ENCODE measurements around the gene THBS4. TPM values are rescaled to one million over a fixed set of nuclear protein-coding genes. Genes with fewer than 3 reads are reported as not detected.

The THBS4 gene
- total RNA-seq: 1.5 TPM

- DNase-seq (ENCODE audit: low spot score): no peak
Observed at GRCh38 chr5:80034962-80035821, at the start of gene THBS4. Gene THBS4, plus strand, starts transcription at chr5:80035348. Its CDS starts 190 bp downstream, at chr5:80035538.

- DNase-seq (ENCODE audit: low spot score): no peak
Observed at GRCh38 chr5:79986260-79986659, 48.9 kb upstream of the THBS4 start.

DNA sequence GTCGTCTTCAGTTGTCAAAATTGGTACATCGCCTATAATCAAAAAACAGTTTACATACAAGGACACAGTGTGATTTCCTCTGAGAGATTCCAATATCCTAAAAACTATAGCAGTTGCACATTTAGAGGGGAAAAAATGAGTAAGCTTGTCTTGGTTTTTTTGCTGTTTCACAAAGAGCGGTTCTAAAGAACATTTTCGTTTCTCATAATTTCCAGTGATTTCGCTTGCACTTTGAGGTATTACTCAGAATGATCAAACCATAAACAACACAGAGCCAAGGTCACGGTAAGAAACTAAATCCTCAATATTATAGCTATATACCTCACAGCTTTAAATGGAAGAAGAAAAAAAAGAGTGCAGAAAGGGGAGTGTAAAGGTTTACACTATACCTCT lies 44.9 kb upstream of the THBS4 start:
- no peak for DNase-seq (ENCODE audit: low spot score)

DNA sequence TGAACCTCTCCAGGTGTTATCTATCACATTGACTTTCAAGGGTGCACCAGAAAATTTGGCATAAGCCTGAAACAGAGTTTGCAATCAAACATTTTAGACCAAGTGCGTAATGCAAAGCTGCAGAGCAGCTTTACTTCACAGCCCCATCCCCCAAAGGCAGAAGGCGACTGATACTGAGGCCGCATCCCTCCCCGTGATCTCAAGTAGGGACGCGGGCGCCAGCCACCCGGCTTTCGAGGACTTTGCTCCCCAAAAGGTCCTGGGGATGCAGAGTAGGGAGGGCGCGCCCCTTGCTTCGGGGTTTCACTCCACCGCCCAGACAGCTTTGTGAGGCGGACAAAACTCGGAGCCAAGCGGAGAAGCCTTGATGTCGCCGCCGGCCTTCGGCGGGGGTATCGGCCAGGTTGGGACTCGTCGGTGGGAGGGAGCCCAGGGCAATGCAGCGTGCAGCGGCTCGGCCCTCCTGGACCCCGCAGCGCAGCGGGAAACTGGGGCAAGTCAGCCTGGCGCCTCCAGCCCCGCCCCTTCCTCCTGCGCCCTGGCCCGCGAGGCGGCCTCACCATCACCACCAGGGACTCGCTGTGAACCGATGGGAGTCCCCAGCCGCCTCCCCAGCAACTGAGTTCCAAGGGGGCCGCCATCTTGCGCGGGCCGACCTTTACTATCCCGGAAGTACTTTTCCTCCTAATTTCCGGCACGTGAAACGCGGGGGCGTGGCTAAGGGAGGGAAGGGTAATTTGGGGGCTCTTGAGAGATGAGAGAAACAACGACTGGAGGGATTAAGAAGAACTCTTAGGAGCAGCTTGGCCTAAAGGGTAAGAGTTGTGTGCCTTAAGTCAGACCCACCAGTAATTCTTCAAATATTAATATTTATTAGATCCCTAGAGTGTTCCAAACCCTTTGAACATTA lies 44.3 kb upstream of the THBS4 start, which contains the start of gene MTX3:
Gene MTX3, minus strand, starts transcription at position 665 of the 910 bp plus-strand sequence. Its CDS starts 24 bp downstream, at position 641.
- DNase-seq (ENCODE audit: low spot score): peak; percentile 84

DNA sequence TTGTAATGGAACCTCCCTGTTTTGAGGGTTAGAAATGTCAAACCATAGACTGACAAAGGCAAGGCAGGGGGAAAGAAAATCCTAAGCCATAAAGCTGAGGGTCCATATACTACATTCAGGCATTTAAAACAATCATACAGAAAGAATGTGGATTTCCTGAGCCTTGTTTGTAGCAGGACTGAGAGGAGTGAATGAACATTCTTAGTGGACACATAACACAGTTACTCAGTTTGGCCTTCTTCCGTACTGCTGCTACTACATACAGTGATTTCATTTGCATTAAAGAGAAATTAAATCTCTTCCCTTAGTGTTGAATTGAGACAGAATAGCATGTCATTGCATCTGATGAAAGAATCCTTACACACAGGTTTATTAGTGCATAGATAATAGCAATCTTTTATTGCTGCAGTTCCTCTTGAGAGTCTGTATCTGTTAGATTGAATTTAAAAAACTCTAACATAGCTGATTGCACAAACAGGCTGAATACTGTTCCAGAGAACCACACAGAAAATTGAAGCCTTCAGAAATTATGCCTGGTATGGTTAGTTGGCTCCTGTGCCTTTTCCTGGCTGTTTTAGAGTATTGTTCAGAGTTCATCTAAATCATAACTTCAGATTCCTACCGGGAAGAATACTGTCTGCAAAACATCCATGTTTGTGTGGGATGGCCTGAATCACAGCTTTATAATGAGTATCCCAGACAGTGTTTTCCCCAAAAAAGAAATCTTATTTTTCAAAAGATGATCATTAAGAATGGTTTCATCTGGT lies 42.1 kb upstream of the THBS4 start:
- no peak for DNase-seq (ENCODE audit: low spot score)

DNA sequence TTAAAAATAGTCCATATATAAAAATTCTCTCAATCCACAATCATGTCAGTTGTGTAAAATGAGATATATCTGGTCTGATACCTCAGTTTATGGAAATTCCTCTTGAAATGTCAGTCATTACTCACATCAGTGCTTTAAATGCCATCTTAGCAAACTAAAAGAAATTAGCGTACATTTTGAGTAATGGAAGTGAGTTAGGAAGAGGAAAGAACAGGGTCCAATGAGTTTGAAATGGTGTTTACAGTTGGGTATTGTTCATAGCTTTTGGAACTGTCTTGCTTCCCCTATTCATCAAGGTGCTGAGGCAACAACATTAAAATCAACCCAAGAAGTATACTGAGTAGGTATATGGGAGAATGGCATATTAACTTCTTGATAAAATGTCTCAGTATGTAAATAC lies 35.4 kb upstream of the THBS4 start:
- no peak for DNase-seq (ENCODE audit: low spot score)

DNA sequence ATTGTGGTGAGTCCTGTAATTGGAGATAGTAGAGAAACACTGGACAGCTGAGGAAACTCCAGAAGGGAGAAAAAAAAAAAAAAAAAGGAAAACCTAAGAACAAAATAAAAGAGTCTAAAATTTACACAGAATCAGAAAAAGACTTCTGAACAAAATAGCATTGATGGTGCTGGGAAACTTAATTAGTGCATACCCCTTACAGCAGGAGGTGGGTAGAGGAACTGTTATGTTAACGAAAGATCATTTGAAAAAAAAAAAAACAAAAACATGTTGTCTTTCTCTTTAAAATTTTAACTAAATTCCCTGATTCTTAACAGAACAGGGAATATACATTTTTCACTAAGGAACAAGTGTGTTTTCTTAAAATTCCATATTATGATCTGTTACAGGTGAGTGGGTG lies 32.5 kb upstream of the THBS4 start:
- no peak for DNase-seq (ENCODE audit: low spot score)

GRCh38 chr5:80008995-80009765 lies 26.0 kb upstream of the THBS4 start:
- no peak for DNase-seq (ENCODE audit: low spot score)

GRCh38 chr5:80010754-80011392 lies 24.3 kb upstream of the THBS4 start:
- no peak for DNase-seq (ENCODE audit: low spot score)

DNA sequence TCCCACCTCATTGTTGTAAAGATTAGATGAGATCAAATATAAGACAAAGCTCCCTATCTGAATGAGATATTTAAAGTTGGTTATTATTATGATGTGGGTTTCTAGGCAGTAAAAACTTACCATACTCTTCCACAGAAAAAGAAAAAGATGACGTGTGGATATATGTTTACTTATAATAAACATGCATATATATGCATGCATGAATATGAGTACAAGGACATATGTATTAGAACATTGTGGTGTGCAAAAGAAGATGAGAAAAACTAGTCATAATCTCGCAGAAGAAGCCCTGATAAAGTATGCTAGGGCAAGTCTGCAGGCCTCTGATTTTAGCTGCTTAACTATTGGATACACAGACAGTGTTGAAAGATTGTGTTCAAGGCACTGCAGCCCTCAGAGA lies 10.1 kb upstream of the THBS4 start:
- DNase-seq (ENCODE audit: low spot score): no peak

DNA sequence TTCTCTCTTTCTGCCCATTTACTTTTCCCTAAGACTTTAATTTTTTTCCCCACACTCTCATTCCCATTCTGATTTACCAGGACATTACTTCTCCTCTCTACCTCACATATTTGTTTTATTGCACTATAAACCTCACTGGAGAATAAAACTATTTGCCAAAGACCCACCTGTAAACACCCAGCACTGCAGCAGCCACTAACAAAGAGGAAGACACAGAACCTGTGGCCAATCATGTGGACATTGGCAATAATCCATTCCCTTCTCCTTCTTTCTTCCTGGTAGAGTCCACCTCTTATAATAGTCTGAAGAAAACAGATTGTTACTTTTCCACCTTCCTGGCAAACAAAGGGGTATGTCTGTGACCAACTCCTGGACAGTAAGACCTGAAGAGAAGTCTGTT lies 8.3 kb upstream of the THBS4 start:
- no peak for DNase-seq (ENCODE audit: low spot score)

DNA sequence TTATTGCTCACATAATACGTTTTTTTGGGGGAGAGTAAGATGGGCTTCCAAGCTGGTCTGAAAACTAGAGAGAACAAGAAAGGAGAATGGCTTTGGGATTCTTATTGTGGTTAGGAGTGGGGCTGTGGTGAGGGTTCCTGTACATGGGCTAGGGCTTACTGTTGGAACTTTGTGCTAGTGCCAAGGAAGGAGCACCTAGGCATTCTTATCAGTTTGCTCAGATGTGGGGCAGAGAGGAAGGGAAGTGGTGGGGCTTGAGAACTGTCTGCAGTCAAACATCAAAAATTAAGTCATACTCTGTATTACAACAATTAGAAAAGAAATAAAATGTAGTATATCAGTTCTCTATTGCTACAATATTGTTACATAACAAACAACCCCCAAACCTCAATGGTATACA lies 4.0 kb upstream of the THBS4 start:
- no peak for DNase-seq (ENCODE audit: low spot score)

GRCh38 chr5:80033513-80033912 lies 1.6 kb upstream of the THBS4 start:
- DNase-seq (ENCODE audit: low spot score): no peak

DNA sequence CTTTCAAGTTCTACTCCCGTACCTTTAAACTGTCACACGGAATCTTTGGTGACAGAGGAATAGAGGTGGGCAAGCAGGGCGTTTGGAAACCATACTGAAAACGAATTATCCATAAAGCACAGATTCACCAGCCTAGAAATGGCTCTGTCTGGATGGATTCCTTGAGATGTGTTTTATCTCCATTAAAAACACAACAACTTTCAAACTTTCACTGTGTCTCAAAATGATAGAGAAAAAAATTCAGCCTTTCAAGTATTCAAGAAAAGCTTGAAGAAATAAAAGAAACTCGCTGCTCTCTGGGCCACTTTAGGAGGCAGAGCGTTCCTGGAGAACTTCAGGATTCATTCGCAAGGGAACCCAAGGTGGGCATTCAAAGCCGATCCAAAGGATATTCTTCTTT lies 589 bp upstream of the THBS4 start:
- no peak for DNase-seq (ENCODE audit: low spot score)

DNA sequence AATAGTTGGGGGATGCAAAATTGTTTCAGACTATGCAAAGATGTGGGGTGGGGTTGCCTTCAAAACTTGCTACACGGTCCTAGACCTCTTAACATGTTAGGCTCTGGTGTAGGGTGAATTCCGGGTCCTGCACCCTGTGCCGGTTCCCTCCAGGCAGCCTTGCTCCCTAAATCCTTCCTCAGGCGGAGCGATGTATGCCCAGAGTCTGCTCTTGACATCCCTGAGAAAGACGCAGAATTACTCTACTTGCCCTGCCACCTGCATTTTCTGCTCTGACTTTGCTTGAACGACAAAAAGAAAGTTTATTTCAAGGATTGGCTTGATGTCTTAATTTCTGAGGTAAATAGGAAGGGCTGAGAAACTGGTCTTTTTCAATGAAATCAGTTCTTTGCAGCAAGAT lies 691 bp downstream of the THBS4 start:
- no peak for DNase-seq (ENCODE audit: low spot score)

DNA sequence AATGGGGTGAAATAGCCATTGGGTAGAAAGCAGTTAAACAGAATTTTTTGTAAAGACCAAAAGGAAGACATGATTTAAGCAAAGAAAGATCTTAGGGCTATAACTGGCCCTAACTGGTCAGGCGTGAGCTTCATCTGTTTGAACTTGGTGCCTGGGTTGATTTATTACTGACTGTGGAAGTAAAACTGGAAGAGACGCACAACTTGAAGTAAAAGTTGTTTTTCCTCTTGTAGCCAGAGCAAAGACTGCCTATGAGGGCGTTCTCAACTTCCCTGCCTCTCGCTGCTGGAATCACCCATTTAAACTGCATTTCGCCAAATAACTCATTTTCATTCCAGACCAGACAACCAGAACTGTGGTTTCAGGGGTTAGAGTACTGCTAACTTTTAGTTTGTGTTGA lies 1.5 kb downstream of the THBS4 start:
- no peak for DNase-seq (ENCODE audit: low spot score)

GRCh38 chr5:80037366-80037765 lies 2.2 kb downstream of the THBS4 start:
- DNase-seq (ENCODE audit: low spot score): no peak

DNA sequence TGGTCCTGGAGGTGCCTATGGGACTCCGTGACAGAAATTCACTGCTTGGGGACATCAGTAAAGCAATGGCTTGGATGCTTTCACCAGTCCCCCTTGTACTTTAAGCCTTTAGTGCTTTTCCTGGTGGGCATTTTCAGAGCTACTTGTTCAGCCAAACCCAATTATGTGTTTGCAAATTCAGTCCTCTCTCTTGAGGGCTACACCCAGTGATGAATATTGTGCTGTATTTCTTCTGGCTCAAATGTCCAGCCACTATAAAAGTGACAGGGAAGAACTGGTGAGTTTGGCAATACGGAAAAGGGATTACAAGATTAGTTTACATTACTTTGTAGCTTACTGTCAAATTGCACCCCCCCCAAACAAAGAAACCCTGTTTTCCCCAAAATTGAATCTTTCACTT lies 4.5 kb downstream of the THBS4 start:
- DNase-seq (ENCODE audit: low spot score): no peak

DNA sequence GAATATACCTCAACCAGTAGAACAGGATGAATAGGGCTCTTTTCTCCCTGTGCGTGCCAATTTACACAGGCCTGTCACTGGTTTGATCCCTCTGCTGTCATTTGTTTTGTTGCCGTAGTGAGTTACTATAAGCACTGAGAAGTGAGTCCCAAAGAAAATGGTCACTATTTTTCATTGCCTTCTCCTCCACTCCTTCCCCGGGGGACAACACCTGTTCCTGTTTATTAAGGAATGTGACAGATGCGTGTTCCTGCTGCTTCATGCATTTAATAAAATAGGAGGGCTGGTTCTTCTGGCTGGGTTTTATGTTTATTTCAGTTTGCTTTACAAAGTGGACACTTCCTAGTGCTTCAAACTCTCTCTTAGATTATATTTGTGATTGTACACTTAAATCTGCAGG lies 6.4 kb downstream of the THBS4 start:
- DNase-seq (ENCODE audit: low spot score): no peak

- DNase-seq (ENCODE audit: low spot score): no peak
Observed at GRCh38 chr5:80042330-80042729, 7.2 kb downstream of the THBS4 start.

DNA sequence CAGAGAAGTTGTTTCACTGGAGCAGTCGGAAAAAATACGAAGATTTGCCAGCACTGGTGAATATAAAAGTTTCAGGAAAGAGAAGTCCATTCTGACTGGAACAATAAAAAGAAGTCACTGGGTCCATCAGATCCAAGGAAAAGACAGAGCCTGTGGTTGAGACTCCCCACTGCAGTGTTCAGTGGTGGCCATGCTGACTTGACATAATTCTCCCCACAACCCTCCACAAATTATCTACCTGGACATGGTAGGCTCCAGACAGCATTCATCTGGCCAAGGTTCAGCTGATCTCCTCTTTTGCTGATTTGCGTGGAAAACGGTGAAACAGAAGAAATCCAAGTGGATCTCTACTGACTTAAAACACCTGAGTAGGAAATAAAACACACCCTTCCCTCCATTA lies 8.0 kb downstream of the THBS4 start:
- DNase-seq (ENCODE audit: low spot score): no peak
